HG03060 (cell line): ENCODE results near the gene SRSF8.
"Not testable (repeated sequence)": the region's sequence is repeated elsewhere in the genome, so short reads cannot be mapped to it uniquely, and the experiment has no call there.

Source experiments
- ATAC-seq: cut with Tn5 transposase; IDR thresholded peaks from one replicate; pipeline ENCODE4 v1.9.1; 2021; ENCODE audit warnings: low read depth, moderate number of reproducible peaks; ENCODE audit not compliant: unreplicated experiment

The SRSF8 gene, protein sequence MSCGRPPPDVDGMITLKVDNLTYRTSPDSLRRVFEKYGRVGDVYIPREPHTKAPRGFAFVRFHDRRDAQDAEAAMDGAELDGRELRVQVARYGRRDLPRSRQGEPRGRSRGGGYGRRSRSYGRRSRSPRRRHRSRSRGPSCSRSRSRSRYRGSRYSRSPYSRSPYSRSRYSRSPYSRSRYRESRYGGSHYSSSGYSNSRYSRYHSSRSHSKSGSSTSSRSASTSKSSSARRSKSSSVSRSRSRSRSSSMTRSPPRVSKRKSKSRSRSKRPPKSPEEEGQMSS

DNA sequence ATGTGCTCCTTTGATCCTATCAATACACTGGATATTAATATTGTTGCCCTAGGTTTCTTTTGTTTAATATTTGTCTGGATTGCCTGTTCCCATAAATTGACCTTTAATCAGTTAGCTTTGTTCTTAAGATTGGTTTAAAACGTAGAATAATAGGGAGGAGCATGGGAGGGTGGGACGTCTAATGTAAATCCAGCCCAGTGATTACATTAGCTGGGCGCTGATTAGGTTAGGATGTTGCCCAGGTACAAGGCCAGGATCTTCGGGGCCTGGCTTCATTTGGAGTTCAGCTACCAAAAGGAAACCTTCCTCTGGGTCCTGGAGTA, at the start of gene SRSF8:
SRSF8 (plus strand) TSS at position 204 of the 323 bp plus-strand sequence. CDS start 308 bp downstream, outside the sequence.
- peak; percentile 17 for ATAC-seq

- ATAC-seq, result not testable (repeated sequence)
Measured at GRCh38 chr11:95021468-95021867, 45.3 kb upstream of the SRSF8 start.

GRCh38 chr11:95024958-95025357, 41.8 kb upstream of the SRSF8 start, which contains the start of gene KDM4E:
TSS of gene KDM4E (plus strand) at chr11:95025258. CDS start at chr11:95025558, 300 bp downstream.
- no peak for ATAC-seq

- ATAC-seq, result not testable (repeated sequence)
Measured at GRCh38 chr11:95025594-95025993, 41.1 kb upstream of the SRSF8 start.

GRCh38 chr11:95028357-95028756, 38.4 kb upstream of the SRSF8 start:
- no peak for ATAC-seq

DNA sequence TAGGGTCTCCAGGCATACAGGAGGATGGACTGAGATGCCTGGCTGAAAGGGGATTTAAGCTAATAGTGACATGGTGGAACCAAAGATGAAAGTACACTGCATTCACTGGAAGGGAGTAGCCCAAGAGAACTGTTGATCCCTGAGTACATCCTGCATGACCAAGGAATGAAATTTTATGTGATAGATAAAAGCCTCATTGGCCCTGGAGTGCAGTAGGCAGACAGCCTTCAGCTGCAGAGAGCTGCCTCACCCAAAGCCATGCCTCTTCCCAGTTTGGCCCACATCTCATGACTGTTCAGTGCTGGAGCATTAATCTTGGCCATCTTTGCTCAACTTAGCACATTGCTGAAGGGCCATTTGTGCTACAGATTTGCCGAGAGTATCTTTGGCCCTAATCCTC, 33.7 kb upstream of the SRSF8 start:
- no peak for ATAC-seq

GRCh38 chr11:95035316-95035715, 31.4 kb upstream of the SRSF8 start:
- no peak for ATAC-seq

DNA sequence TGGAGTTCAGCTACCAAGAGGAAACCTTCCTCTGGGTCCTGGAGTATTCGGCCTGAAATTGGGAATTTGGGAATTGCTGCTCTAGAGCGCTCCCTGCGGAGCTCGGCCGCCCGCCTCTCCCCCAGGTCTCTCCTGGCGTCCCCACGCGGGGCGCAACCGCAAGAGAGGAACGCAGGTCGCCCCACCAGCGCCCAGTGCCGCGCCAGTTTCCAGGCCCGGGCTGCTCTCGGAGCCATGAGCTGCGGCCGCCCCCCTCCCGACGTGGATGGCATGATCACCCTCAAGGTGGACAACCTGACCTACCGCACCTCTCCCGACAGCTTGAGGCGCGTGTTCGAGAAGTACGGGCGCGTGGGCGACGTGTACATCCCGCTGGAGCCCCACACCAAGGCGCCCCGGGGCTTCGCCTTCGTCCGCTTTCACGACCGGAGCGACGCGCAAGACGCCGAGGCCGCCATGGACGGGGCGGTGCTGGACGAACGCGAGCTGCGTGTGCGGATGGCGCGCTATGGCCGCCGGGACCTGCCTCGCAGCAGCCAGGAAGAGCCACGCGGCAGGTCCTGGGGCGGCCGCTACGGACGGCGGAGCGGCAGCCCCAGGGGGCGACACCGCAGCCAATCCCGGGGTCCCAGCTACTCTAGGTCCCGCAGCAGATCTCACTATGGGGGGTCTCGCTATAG, 29.2 kb upstream of the SRSF8 start:
- not testable (repeated sequence) for ATAC-seq

DNA sequence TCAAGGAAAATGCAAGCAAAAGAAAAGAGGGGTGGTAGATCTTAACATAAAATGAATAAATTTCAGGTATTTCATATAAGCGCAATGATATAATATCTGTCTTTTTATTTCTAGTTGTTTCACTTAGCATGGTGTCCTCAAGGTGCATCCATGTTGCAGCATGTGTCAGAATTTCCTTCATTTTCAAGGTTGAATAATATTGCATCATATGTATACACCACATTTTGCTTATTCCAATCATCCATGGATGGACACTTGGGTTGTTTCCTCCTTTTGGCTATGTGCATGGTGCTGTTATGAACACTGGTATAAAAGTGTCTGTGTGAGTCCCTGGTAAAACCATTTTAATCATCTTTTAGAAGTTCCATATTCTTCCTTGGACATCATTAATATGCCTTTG, 24.5 kb upstream of the SRSF8 start:
- no peak for ATAC-seq

- ATAC-seq, result no peak
Measured at GRCh38 chr11:95042906-95043305, 23.8 kb upstream of the SRSF8 start.

- ATAC-seq, result no peak
Measured at GRCh38 chr11:95044010-95044409, 22.7 kb upstream of the SRSF8 start.

DNA sequence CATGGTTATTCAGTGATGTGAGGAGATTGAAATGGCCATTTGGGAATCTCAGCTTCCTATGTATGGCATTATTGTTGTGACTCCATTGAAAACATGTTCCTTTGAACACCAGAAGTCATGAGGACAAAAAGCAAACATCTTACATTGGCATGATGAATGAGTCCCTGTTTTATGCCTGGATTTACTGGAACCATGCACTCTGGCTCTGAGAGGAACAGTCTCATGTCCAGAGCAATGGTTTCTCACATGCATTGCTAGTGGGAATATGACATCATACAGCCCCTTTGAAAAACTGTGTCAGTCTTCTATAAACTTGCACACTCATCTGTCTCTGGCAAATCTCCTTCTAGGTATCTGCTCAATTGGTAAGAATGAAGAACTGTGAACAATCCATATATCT, 20.9 kb upstream of the SRSF8 start:
- ATAC-seq, result no peak

GRCh38 chr11:95049122-95049521, 17.6 kb upstream of the SRSF8 start, which contains the start of gene KDM4F:
TSS of gene KDM4F (plus strand) at chr11:95049422.
- not testable (repeated sequence) for ATAC-seq

DNA sequence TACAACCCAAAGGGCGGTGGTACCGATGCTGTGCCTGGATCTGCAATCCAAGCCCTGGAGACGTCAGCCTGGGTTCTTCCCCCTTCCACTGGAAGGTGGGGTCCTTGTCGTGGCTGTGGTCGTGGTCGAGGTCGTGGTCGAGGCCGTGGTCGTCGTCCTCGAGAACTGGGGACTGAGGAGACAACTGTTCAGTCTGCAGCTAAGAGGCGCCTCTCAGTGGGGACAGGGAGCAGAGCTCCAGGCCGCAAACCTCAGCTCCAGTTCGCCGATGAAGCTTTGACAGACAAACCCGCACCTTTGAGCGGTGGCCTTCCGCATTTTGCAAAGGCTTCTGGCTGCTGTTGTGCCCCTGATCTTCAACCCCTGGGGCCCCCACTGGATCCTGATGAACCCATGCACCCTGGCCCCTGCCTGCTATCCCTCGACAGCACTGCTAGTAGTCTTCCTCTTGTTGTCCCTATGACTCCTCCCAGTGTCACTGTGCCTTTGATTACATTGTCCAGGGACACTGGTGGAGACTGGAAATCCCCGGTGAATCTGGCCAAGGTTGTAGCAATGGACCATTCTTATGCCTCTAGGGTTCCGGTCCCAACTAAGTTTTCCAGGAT, 16.0 kb upstream of the SRSF8 start:
- no peak for ATAC-seq

DNA sequence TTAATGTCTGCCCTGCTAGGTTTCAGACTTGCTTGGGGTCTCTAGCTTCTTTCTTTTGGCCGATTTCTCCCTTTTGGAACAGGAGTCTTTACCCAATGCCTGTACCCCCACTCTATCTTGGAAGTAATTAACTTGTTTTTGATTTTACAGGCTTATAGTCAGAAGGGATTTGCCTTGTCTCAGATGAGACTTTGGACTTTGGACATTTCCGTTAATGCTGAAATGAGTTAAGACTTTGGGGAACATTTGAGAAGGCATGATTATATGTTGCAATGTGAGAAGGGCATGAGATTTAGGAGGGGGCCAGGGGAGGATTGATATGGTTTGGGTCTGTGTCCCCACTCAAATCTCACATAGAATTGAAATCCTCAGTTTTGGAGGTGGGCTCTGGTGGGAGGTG, 12.4 kb upstream of the SRSF8 start:
- ATAC-seq, result no peak

DNA sequence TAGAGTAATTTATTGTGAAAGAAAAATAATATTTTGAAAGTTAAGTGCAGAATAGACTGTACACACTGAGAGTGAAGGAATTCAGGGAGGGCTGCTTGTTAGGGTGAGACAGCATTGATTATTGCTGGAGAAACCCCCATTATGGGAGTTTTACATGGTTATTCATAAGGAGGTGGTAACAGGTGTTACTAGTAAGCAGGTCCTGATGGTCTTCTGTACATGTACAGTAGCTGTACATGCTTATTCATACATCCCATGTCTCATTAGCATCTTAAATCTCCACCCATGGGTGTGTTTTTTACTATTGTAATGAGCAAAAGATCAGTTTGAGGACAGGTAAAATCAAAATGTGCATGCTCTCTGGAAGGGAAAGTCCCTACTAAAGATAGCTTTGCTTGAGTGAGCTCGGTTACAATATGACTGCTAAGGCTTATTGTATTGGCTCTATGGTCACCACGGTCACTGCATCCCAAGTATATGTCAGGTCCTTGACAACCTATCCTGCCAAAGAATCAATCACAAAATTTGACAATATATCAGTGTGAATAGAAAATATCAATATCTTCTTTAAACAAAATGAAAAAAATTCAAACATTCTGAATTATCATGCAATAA, 11.3 kb upstream of the SRSF8 start:
- peak; percentile 95 for ATAC-seq

GRCh38 chr11:95057959-95058358, 8.8 kb upstream of the SRSF8 start:
- no peak for ATAC-seq

- ATAC-seq, result no peak
Measured at GRCh38 chr11:95058621-95059020, 8.1 kb upstream of the SRSF8 start.

GRCh38 chr11:95059046-95059445, 7.7 kb upstream of the SRSF8 start:
- ATAC-seq, result no peak

GRCh38 chr11:95065336-95065735, 1.4 kb upstream of the SRSF8 start:
- ATAC-seq, result no peak
